ENCODE measurements around the gene LRIG1.

The LRIG1 gene

DNA sequence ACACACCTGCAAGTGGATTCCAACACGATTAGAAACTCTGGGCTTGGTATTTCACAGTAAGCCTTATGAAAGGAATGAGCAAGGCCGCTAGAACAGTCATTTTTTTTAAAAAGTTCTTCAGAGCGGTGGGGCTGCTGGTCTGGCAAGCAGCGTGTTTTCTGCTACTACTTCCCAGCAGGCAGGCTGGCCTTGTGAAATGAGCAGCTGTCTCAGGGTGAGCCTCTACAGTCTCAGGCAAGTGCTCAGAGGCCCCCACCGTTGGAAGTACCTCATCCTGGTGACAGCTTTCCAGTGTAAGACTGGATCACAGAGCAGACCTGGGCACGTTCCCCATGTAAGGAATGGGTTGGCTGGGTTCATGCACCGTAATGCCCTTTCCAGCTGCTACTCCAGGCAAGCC lies 119.2 kb downstream of the LRIG1 start:
- DNase-seq: no peak

DNA sequence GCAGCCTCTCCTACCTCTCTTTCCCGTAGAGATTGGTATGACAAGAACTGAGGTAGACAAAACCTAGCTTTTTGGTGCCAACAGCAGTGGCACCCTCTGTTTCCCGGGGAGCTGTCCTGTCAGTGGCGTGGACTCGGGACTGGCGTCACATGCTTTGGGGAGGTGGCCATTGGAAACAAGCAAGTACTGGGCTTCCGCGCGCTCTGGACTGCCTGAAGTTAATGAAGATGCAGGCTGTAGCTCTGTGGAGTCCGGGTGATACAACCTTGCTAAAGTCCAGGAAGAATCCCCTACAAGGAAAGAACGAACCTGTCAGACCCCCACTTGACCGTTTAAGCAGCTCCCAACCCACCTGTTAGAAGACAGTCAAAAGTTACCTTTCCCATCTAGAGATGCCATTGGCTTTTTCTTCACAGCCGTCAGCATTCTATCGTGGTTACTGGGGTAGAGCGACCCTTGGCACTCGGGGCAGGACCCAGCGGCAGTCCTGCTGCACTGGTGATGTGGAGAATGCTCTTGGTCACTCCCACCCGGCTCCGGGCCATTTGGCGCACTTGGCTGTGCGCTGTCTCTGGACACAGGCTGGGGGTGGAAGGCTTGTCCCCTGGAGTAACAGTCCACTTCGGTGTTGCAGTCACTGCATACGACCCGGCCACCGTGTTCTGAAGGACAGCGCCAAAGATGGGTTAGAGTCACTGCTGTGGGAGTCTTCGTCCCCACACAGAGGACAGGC lies 120.5 kb downstream of the LRIG1 start:
- DNase-seq: no peak

DNA sequence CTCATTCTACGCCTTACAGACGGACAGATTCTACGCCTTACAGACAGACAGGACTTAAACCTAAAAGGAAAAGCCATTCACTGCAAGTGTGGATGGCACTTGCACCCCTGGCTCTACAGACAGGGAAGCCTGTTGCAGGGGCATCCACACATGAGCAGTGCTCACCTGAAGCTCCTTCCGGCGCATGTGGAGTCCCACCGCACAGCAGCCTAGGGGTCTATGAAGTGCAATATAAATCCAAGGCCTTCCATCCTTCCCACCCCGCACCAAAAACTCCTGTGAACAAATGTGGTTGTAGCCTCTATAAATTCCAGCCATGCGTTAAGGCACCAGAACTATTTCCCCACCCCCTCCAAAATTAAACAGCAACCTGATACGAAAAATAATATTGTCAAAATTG lies 121.3 kb downstream of the LRIG1 start:
- DNase-seq: no peak

DNA sequence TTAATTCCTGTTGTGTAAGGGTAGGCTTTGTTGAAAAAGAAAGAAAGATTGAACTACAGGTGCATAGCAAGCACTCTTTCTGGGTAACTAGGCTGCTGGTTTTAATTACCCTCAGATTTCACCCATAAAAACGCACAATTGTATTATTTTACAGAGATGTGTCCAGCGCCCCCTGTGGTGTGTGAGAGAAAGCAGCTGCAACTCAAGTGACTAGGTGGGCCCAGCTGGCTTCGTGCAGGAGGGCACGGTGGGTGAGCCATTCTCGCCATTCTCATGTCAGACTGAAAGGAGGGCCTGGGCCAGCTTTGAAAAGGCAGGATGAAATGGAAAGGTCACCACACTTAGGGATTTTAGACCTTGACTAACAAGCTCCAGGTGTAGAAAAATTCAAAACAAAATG lies 122.6 kb downstream of the LRIG1 start:
- DNase-seq: peak; percentile 45

DNA sequence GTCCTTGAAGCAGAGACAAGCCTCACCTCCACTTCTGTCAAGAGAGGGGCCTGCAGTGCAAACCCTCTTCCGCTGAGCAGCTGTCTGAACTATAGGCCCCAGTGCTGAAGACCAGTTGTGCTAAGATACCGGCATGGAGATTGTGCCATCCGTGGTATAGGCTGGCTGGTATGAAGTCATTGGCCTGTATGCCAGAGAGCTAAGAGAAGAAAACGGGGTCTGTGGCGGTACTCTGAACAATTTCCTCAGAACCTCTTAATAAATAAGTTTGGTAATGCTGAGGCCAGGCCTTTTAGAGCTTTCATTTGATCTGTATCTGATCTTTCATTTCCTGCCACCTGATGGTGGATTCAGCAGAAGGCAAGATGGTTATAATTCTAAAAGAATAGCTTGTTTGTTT lies 123.0 kb downstream of the LRIG1 start:
- DNase-seq: no peak

- DNase-seq: no peak
These were observed 124.3 kb downstream of the LRIG1 start for GRCh38 chr3:66376568-66376967.

- peak; percentile 38 for DNase-seq
These were observed 128.0 kb downstream of the LRIG1 start for GRCh38 chr3:66372681-66373350.

DNA sequence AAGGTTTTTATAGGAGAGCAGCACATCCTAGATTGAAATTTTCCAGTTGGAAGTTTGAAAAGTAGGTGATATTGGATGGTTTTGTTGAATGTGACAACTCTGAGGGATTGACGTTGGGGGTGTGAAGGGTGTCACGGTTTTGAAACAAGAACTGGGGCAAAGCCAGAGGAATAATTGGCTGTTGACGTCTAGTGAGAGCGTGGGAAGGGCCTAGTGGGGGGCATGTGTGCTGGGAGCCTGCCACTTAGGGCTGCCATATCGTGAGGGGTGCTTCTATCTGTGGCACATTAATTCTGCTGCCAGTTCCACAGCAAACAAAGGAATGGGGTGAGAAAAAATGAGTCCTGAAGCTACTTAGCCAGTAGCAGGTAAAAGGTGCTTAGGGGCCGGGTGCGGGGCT lies 129.4 kb downstream of the LRIG1 start:
- no peak for DNase-seq

DNA sequence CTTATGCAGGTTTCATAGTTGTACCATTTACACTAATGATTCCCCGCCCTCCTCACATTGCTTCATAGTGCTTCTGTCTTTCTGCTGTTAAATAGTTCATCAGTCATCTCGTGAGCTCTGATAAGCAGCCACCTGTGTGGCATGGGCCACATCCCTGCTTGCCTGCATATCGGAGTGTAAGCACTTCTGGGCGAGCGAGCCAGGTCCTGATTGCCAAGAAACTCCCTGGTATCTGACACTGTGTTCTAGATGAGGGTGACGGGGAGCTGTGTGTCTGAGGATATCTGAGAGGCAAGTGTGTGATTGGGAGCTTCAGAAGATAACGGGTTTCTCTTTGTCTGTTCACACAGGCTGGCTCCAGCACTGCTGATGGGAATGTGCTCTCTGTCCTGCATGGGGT lies 130.6 kb downstream of the LRIG1 start:
- DNase-seq: no peak

DNA sequence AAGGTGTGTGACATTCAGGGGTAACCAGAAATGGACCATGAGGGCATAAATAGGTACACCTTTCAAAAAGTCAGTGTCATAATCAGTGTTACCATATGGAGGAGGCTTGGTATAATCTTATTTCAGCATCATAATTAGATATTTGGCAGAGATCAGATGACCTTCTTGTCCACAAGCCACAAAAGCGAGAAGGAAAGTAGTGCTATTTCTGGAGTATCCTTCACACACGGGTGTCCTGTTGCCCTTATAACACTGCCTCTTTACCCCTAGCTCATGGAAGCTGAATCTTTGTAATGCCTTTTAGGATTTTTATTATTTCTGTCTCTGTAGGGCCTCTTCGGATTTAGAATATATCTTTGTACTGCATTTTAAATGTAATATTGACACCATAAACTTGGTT lies 132.8 kb downstream of the LRIG1 start:
- DNase-seq: peak; percentile 38

DNA sequence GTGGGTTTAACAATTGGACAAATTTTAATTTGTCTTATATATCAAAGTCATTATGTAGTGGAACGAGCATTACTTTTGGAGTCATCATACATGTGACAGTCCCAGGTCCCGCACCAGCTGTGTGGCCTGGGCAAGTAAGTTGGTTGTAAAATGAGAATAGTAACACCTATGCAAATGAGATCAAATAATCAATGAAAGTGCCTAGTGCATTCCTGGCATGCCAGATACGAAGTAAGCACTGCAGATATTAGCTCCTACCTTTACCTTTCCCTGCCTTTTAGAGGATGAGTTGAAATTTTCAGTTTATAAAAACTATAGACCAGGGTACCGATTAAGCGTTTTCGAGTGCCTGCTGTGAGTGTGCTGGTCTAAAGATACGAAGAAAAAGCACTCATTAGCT lies 134.1 kb downstream of the LRIG1 start:
- DNase-seq: no peak

- DNase-seq: no peak
These were observed 135.7 kb downstream of the LRIG1 start for GRCh38 chr3:66365080-66365479.

- DNase-seq: peak; percentile 77
These were observed 137.7 kb downstream of the LRIG1 start for GRCh38 chr3:66363148-66363547.

DNA sequence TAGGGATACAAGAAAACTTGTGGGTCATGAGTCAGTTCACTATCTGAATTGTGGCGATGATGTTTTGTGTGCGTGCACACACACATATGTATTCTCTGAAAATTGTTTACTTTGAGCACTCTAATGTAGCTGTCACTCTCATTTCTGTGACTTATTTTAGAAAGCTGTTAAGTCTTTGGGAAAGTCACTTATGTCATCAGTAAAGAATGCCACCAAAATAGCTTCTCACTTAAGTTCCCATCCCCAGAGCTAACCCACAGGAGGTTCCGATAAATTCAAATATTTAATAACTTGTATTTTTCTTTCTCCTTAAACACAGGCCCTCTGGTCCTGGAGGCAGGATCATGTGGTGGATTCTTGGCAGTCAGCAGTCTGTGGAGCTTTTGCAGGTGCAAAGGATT lies 138.3 kb downstream of the LRIG1 start:
- DNase-seq: no peak

DNA sequence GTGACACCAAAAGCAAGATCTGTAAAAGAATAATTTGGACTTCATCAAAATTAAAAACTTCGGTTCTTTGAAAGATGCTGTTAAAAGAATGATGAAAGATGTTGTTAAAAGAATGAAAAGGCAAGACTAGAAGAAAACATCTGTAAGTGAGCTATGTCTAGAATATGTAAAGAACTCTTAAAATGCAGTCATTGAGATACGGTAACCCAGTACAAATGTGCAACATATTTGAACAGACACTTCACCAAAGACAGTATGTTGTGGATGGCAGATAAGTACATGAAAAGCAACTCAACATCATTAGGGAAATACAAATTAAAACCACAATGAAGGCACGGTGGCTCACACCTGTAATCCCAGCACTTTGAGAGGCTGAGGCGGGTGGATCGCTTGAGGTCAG lies 139.5 kb downstream of the LRIG1 start:
- DNase-seq: no peak

- no peak for DNase-seq
These were observed 144.8 kb downstream of the LRIG1 start for GRCh38 chr3:66355997-66356396.

DNA sequence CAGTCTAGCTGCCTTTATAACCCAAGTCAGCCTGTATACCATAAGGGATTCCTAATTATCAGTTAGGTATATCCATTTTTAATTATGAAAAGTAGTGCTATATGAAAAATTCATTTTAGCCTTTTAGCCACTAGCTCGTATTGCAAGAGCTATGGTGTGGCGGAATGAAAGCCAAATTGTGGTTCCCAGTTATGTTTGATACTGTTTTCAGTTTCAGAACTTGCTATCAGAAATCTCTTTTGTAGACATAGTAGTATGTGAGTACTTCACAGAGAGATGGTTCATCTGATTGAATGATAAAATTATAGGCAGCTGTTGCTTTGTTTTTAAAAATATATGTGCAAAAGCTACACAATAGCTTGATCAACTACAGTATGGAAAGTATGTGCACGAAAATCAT lies 145.4 kb downstream of the LRIG1 start:
- no peak for DNase-seq

- DNase-seq: no peak
These were observed 146.8 kb downstream of the LRIG1 start for GRCh38 chr3:66354001-66354400.

GRCh38 chr3:66353530-66353929 lies 147.3 kb downstream of the LRIG1 start:
- no peak for DNase-seq

DNA sequence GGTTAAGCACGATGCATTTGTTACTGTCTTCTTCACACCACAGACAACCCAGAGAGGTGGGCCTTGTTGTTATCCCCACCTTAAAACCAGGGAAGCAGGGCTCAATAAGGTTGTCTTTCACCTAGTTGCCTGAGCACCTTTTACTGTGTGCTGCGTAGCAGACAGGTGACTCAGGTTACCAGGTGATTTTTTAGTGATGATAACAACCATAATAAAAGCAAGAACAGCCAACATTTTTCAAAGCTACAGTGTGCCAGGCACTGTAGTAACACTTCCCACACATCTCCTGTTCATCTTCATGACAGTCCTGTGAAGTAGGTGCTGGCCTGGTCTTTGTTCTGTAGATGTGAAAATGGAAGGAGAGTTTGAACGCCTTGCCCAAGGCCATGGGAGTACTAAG lies 147.8 kb downstream of the LRIG1 start:
- DNase-seq: no peak

DNA sequence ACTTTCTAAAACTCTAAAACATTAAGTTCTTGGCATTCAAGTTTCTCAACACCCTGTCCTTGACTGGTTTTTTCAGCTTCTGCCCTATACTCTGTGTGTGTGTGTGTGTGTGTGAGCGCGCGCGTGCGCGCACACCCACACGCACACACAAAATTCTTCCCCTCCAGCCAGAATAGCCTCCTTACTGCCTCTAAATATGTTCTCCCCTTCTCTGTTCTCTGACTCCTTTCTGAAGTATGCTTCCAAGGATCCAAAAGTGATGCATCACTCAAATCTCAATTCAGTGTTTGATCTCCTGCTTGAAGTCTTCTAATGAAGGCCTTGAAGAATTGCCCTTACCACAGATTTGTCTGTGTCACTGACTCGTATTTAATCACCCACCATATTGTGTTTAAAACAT lies 150.2 kb downstream of the LRIG1 start:
- no peak for DNase-seq

DNA sequence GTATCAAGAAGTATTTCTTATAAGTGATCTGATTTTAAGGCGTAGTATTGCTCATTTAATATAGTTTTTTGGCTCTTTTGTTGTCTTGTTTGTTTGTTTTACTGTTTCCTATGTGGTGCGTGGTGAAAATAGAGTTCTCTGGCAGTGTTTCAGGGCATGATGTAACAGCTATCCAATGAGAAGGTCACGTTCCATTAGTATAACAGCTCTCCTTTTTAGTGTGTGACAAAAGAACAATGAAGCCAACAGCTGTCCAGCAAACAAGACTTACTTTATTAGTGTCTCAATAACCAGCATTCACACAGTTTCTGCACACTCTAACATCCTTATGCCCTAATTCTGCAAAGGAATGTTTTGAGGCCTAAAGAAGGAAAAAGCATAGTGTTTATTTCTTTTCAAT lies 152.1 kb downstream of the LRIG1 start:
- DNase-seq: no peak

DNA sequence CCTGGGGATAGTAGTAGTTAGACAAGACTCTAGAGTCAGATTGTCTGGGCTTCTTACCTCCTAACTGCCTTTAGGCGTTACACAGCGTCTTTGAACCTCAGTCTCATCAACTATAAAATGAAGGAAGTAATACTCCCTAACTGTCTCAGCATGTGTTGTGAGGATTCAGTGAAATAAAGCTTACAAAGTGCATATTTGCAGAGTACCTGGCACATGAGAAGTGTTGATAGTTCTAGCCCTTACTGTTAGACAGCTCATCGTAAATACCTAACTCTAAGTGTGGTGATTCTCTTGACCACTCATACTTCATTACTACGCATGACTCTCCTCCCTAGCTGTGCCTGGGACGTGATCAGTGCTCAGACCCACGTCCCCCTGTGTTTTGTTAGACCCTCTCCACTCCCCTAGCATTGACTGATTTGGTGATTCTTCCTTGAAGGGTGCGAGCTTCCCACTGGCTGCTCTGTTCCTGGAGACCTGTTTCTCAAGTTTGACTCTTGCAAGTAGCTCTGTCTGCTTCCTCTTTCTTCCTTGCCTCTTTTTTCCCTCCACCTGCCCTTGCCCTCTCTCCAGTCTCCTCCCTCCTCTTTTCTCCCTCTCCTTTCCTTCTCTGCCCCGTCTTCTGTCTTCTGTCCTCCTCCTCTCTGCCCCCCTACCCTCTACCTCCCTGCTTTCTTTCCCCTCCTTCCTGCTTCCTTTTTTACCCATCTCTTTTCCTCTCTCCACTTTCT lies 155.8 kb downstream of the LRIG1 start:
- DNase-seq: no peak

GRCh38 chr3:66344391-66344811 lies 156.4 kb downstream of the LRIG1 start:
- DNase-seq: no peak

All from NCI-H82 (cell line).